Kidney tubule cell (primary cell): ENCODE data around the gene OR51B2.

ENCODE experiments used
- DNase-seq: peaks from one replicate; pipeline ENCODE4 v3.0.0-alpha.2; 2018; ENCODE audit warnings: low spot score

Gene OR51B2

GRCh38 chr11:5283882-5284281, 40.2 kb downstream of the OR51B2 start:
- DNase-seq = no peak

DNA sequence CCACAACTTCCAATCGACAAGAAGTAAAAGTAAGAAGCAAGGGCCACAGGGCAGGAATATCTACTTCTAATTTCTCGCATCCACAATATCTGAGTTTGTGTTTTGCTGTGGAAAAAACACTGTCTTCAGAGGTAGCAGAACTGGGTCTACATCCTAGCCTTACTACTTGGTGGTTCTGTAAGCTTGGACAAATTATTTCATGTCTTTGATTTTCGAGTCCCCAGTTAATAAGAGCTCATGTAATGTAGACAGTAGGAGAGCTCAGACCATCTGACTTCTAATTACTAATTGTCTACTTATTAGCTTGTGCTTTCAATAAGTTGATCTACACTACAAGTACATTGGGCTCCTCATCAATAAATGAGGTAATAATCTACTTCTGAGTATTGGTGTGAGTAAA, 41.0 kb downstream of the OR51B2 start:
- DNase-seq = no peak

- DNase-seq = no peak
These were observed 41.5 kb downstream of the OR51B2 start for GRCh38 chr11:5282628-5283027.

GRCh38 chr11:5281596-5281995, 42.5 kb downstream of the OR51B2 start:
- DNase-seq = no peak

DNA sequence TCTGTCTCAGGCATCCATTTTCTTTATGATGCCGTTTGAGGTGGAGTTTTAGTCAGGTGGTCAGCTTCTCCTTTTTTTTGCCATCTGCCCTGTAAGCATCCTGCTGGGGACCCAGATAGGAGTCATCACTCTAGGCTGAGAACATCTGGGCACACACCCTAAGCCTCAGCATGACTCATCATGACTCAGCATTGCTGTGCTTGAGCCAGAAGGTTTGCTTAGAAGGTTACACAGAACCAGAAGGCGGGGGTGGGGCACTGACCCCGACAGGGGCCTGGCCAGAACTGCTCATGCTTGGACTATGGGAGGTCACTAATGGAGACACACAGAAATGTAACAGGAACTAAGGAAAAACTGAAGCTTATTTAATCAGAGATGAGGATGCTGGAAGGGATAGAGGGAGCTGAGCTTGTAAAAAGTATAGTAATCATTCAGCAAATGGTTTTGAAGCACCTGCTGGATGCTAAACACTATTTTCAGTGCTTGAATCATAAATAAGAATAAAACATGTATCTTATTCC, 43.5 kb downstream of the OR51B2 start:
- DNase-seq = peak; percentile 99

DNA sequence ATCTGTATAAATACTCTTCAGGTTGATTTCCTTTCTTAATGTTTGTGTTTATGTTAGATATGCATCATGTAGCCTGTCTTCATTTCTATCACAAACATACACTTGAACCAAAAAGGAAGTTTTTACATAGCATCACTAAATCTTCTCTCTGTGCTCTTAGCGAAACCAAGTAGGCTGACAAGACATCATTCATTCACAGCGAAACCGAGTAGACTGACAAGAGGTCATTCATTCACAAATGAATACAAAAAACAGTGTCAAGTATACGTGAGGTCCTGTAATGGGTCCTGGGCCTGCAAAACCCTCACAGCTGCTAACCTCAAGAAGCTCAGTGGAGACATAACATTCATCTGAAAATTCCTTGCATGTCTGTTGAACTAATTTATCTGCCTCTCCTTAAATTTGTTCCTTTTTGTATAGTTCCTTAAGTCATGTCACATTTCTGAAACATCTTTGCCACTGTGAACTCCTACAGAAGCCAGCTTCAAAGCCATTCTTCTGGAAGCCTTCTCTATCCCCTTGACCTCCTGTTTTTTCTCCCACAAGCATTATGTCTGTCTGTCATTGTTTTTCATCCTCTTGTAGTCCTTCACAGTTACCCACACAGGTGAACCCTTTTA, 44.5 kb downstream of the OR51B2 start:
- no peak for DNase-seq

- DNase-seq = no peak
These were observed 46.2 kb downstream of the OR51B2 start for GRCh38 chr11:5277807-5278382.

GRCh38 chr11:5276697-5277096, 47.4 kb downstream of the OR51B2 start:
- no peak for DNase-seq

DNA sequence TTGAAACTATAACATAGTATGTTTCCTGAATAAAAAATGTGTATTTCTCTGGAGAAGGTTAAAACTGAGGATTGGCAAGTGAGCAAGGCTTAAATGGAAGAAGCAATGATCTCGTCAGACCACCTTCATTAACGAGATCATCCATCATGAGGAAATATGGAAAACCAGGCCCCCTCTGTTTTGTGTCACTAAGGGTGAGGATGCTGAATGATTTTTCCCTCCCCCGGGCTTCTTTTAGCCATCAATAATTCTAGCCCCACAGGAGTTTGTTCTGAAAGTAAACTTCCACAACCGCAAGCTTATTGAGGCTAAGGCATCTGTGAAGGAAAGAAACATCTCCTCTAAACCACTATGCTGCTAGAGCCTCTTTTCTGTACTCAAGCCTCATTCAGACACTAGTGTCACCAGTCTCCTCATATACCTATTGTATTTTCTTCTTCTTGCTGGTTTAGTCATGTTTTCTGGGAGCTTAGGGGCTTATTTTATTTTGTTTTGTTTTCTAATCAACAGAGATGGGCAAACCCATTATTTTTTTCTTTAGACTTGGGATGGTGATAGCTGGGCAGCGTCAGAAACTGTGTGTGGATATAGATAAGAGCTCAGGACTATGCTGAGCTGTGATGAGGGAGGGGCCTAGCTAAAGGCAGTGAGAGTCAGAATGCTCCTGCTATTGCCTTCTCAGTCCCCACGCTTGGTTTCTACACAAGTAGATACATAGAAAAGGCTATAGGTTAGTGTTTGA, 48.6 kb downstream of the OR51B2 start:
- DNase-seq = no peak

DNA sequence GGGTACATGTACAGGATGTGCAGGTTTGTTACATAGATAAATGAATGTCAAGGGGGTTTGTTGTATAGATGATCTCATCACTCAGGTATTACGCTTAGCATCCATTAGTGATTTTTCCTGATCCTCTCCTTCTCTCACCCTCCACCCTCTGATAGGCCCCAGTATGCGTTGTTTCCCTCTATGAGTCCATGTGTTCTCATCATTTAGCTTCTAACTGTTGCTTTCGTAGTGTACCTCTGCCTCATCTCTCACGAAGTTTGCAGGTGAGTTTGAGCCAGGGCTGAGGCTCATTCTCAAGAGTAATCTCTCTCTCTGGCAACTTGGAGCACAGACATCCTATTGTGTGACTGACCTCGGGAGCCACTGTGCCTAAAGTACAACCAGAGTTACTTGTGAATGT, 49.7 kb downstream of the OR51B2 start:
- no peak for DNase-seq
